Measurements from ENCODE around the gene ST14.

Gene ST14

DNA sequence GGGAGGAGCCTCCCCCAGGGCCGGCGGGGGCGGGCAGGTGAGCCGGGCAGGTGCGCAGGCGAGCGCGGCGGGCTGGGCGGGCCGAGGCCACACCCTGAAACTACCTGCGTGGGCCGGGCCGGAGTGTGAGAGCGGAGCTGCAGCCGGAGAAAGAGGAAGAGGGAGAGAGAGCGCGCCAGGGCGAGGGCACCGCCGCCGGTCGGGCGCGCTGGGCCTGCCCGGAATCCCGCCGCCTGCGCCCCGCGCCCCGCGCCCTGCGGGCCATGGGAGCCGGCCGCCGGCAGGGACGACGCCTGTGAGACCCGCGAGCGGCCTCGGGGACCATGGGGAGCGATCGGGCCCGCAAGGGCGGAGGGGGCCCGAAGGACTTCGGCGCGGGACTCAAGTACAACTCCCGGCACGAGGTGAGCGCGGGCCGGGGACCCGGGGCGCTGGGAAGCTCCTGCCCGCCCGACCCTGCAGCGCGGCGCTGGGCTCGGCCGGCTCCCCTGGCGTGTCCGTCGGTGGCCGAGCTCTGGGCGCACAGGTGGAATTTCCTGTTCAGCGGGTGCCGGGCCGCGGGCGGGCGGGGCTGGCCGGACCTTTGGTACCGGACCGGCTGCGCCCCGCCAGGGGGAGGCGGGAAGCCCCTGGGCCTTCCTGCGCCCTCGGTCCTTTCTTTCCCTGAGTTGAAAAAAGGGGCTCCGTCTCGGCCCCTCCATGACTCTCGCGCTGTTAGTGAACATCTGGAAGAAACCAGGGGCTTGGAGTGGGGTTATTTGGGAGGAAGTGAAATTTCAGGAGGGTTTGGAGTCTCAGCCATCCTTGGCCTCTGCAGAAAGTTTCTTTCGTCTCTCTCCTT lies at the start of gene ST14:
Gene ST14 (plus strand): TSS at position 126 of the 841 bp plus-strand sequence. CDS start 198 bp downstream, at position 324.
- peak in 1 of 2 donors; percentile 24 for DNase-seq

DNA sequence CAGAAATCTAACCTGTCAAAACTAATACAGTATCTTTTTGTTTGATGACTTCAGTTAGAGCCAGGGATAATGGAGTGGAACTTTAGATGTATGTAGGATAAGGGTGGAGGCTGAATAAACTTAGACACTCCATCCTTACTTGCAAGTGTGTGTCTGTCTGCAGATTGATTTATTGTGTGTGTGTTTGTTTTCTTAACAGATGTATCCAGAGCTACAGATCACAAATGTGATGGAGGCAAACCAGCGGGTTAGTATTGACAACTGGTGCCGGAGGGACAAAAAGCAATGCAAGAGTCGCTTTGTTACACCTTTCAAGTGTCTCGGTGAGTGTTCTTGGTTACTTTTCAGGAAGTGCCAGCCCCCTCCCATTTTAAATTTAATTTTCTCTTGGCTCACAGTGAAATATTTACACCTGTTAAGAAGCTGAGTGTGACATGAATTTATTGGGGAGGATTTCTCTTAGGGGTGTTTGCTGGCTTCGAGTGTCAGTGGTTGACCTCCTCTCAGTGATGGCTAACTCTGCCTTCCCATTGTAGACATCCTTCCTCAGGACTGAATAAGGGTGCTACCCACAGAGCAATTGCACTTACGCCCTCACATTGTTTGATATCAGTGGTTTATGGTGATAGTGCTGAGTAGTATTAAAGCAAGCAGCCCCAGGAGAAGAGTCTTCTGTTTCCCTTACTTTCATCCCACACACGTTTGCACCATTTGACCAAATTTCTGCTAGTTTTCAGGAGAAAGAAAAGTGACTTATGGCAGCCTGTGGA lies 49.1 kb upstream of the ST14 start:
- no peak for DNase-seq

DNA sequence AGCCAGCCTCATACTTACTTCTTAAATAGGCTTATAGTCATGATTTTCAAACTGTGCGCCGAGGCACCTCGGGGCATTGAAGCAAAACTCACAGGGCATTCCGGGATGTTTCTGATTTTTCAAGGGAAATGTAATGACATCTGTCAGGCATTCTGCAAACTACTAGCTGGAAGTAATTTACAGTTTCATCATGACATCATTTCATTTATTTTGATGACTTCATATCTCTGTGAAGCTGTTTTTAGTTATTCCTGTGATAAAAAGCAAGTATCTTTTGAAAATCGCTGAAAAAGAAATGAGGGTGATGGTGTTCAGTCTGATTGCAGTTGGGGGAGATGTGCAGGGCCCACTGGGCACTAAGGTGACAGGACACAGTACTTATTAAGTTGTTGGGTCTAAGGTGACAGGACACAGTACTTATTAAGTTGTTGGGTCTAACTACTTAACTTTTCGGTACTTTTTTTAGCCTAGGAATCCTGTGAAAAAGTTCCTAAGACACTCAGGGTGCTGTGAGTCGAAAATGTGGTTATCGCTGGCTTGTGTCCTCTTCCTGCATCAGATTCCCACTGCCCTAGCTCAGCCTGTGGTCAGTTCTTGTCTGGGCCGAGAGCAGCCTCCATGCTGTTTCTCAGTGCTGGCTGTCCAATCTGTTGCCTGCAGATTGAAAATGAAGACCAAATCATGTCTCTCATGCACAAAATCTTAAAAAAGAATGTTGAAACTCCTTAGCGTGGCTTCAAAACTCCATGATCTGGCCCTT lies 47.3 kb upstream of the ST14 start:
- no peak for DNase-seq

DNA sequence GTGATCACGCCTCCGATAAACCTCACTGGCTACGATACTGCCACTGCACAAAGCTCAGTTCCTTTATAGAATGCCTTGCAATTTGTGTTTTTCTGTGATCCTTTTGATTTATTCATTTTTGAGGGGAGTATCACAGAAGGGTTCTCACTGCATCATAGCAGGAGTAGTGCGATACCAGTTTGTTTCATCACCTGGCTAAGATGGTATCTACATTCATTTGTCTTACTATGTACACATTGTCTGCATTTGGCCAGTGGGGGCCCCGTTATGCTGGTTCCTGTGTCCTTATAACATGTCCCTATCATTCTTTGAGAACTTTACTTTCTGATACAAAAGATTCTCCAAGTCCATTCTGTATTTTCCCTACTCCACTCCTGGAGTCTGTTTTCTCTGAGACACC lies 45.3 kb upstream of the ST14 start:
- DNase-seq = no peak

DNA sequence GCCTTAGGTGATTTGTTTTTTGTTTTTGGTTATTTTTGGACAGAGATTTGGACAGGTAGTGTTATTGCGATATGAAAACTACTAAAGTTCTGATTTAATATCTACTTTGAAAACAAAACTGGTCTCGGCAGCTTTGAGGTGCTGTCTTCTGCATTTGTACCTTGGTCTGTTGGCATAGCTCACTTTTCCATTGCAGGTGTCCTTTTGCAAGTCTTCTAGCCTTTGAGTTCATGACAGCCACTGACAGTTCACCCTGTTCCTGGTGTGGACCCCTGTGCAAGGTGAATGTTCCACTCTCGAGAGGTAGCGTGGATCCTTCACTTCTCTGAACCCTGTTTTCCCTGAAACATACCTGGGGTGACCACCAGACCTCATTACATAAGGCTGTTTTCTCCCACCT lies 44.9 kb upstream of the ST14 start:
- no peak for DNase-seq

DNA sequence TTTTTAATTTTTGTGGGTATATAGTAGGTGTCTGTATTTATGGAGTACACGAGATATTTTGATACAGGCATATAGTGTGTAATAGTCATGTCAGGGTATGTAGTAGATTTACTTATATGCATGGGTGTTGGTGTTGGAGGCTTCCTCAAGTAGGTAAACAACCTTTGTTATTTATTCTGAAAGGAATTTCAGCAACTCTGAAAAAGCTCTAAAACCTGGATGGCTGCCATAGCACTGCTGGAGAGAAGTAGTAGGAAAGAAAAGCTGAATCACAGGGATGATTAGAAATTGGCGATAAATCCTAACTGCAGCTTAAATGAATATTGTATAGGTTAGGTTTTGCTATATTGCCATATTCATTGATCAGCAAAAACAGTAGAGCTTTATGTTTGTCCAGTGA lies 44.4 kb upstream of the ST14 start:
- no peak for DNase-seq

DNA sequence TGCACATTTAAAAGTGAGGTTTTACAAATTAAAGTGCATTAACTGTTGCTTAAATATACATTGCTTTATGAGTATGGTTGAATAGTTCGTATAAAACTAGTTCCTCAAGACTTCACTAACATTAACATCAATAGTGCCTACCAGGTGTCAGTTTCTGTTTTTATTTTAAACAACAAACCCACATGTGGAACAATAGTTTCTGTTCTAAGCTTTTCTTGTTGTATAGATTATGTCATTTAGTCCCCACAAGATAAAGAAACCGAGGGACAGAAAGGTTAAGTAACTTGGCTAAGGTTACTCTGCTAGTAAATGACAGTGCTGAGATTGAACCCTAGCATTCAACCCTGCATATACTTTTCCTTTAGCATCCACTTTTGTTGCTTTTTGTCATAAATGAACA lies 41.4 kb upstream of the ST14 start:
- no peak for DNase-seq

DNA sequence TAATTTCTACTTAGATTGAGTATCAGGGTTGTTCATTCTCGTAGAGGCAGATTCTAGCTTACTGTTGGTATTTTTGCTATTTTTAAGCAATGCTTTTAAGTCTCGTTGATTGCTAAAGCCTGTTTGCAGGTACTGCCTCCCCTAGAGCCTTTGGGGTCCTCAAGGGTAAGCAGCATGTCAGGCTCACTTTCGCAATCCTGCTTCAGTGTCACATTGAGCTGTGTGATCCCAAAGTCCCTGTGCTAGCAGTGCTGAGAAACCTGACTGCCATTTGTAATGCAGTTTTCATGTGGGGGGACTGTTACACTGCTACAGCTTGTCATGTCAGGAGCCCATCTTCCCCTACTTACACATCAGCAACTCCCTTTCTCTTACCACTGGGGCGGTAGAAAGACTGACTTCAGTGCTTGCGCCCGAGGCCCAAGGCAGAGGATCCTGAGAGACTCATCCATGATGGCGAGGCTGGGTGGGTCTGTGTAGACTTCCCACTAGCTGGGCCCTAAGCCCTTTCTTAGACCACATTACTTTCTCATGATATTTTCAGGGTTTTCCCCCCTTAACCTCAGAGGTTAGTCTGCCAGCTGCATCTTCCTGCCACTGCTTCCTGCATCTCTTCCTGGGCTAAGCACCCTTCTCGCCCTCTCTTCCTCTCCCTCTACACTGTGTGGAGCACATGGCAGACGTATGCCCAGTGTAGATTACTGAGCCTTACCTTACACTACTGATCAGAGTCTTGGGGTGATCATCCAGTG lies 40.8 kb upstream of the ST14 start:
- DNase-seq = peak; percentile 15 to 22

DNA sequence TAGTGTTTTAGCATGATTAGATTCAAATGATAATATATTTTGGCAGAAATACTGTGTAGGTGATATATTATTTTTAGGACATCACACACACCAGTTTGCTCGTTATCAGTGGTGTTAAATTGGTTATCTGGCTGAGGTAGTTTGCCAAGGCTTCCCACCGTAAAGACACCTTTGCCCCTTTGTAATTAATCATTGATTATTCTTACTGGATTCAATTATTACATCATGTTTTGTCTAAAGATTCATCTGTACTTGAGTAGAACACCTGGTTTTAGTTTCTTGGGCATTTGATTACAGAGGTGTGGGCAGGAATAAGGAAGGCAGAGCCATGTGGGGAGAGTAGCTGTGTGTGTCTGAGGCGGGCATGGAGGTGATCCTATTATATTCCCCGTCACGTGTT lies 39.5 kb upstream of the ST14 start:
- DNase-seq = no peak

DNA sequence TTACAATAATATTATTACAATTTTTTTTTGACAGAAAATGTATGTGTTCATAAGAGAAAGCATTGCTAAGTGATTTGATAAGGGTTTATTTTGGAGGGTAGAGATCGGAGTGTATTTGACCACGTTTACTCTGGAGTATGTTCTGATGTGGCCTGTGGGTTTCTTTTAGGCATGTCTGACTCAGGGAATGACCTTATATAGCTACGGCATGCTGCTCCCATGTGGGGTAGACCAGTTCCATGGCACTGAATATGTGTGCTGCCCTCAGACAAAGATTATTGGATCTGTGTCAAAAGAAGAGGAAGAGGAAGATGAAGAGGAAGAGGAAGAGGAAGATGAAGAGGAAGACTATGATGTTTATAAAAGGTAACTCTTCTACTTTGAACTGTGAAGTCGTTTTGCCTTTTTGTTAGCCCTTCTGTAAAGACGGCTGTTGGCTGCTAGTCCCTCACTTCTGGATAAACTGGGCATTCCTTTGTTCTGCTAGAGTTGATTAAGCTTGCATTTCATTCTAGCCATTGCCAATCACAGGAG lies 38.1 kb upstream of the ST14 start:
- DNase-seq = no peak

DNA sequence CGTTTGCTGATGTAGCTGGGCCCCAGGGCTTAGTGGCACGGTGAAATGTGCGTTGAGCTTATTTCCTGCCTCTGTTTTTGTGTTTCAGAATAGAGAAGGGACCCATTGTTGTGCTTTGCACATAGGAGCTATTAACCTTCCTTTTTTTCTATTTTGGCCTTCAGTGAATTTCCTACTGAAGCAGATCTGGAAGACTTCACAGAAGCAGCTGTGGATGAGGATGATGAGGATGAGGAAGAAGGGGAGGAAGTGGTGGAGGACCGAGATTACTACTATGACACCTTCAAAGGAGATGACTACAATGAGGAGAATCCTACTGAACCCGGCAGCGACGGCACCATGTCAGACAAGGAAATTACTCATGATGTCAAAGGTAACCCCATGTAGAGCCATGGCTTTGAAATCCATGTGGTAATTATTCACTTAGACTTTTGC lies 37.4 kb upstream of the ST14 start:
- DNase-seq = peak; percentile 29 to 46

DNA sequence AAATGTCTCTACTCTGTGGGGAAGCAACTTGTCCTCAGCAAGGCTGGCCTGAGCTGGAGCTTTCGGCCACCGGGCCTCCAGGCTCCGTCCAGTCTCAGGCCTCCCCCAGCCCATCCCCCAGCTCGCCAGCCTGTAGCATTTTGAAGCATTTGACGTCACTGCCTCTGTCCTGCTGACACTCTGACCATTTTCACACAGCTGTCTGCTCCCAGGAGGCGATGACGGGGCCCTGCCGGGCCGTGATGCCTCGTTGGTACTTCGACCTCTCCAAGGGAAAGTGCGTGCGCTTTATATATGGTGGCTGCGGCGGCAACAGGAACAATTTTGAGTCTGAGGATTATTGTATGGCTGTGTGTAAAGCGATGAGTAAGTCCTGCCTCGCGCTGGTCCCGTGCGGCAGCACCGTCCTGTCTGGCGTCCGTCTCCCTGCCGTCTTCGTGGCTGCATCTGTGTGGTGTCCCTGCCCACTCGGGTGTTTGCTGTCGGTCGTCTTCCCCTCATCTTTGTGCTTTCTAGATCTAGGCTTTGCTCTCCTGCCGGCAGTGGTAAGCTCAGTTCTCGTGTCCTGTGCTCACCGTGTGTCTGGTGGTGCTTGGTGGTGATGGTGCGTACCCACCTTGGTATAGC lies 36.1 kb upstream of the ST14 start:
- DNase-seq = no peak

DNA sequence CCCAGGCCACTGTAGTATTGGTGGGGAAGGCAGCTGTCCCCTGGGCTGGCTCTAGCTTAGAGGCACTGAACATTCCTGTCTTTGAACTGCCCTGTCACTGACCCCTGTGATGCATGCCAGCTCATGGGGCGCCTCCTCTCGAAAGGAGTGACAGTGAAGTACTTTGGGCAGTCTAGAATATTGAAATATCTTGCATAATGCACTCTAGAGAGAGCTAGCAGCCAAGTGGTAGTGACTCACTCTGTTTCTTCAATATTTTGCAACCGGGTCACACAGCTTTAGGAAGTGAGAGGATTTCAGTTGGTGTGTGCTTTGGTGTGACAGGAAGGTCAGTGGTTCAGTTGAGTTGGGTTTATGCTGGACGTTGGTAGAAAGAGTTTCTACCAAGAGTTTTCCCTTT lies 35.5 kb upstream of the ST14 start:
- no peak for DNase-seq

DNA sequence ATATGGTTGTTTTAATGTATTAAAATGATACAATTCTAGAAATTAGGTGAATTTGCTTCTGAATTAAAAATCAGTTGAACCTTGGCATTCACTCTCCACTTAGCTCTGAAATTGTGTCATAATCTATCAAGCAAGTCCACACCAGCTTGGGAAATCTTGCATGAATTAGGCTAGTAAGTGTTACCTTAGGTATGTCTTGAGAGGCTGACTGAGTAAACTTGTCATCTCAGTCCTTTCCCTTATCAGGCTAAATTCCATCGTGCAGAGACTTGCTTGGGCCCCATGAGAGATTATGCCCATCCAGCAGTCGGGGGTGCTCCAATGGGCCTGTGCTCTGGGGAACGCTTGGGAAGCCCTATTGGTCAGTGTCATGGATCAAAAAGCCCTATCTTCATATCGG lies 33.9 kb upstream of the ST14 start:
- no peak for DNase-seq

DNA sequence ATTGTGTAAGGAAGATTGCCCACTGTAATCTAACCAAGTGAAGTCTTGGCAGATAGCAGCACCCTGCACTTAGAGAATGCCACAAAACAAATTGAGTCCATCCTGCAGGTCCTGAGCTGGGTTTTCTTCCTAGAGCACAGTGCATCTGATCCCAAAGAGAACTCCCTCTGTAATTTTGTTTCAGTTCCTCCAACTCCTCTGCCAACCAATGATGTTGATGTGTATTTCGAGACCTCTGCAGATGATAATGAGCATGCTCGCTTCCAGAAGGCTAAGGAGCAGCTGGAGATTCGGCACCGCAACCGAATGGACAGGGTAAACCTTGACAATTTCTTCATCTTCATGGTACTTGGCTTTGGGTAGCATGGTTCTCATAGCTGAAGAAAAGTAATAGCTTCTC lies 33.1 kb upstream of the ST14 start:
- DNase-seq = no peak

DNA sequence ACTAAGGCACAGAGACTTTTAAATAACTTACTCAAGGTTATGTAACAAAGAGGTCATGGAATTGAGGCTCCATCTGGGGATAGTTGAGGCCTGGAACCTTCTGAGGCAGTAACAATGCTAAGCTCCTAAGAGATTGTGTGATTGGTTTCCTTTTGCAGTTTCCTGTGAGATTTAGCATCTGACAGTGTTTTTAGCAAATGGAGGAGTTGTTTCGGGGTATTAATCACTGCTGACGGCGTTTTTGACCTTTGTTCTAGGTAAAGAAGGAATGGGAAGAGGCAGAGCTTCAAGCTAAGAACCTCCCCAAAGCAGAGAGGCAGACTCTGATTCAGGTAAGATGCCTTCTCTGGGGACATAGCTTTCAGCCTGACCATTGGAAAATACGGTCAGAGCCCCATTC lies 32.1 kb upstream of the ST14 start:
- no peak for DNase-seq

DNA sequence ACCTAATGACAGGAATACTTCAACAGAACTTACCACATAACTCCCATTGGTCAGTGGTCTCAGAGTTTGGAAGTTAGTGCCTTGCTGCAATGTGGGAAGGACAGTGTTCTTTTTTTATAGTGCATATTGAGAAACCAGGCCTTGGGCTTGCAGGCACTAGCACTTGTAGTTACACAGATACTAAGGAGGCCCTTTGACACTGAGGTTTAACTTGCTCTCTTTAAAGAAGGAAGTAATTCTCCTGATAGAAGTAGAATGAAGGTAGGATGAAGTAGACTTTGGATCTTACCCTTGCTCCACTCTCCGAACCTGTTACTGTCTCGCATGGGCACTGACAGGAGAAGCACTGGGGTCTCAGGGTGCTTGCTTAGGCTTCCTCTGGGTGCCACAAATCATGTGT lies 31.0 kb upstream of the ST14 start:
- DNase-seq = no peak

DNA sequence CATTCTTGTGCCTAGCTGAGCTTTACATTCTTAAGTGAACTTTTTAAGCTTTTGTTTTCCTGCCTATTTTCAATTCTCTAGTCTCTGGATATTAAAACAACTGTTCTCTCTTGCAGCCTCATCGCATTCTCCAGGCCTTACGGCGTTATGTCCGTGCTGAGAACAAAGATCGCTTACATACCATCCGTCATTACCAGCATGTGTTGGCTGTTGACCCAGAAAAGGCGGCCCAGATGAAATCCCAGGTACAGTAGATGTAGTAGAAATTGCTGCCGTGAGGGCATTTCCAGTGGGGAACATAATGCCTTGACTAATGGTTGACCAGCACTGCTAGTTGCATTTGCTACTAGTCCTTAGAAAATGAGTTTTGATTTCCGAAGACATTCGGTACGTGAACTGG lies 29.7 kb upstream of the ST14 start:
- DNase-seq = no peak

DNA sequence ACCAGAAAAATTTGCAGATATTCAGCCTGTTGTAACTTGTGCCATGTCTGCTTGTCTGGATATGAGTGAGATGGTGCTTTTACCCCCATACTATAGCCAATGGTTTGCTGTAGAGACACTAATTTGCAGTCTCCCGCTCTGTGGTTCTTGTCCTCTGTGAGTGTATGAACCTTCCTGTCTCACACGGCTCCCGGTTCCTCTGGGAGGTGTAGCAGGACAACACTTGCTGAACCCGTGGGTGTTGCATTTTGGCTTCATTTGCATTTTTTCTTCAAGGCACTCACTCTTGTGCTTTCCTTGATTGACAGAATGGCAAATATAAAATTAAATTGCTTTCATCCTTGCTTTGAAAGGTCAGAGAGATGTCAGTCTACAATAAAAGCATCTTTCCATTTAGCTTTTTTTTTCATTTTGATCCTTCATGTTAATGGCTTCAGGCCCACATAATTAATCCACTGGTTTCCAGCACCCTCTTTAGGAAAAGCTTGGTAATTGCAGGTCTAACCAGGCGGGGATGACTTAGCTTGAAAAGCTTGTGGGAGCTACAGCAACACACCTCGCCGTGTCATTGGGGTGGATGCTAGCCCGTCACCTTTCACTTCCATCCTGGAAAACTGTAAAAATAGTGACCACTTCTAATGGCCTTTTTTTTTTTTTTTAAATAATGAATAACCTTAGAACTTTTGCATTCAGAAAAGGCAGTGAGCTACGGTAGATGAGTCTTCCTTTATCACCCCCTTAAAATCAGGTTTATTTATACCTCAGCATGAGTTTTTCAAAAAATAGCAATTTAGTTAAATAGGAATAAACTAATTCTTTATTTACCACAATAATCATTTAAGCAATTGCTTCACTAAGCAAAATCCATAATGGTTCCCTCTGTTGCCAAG lies 27.4 kb upstream of the ST14 start:
- peak; percentile 25 to 50 for DNase-seq

DNA sequence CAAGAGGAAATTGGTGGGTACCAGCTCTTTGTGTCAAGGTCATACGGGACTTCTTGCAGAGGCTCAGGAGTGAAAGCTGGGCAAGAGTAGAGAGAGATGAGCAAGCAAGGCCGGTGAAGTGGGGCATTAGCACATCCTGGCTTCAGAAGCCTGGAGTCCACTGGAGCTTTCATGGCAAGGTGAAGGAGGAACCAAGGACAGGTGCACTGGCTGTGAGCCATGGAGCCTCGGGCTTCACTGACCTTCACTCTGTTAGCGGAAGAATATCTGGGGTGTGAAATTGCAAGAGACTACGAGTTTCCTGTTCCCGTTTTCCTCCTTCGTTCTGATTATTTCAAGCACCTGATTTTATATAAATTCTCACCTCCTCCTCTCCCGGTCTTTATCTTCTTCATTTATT lies 25.9 kb upstream of the ST14 start:
- no peak for DNase-seq

DNA sequence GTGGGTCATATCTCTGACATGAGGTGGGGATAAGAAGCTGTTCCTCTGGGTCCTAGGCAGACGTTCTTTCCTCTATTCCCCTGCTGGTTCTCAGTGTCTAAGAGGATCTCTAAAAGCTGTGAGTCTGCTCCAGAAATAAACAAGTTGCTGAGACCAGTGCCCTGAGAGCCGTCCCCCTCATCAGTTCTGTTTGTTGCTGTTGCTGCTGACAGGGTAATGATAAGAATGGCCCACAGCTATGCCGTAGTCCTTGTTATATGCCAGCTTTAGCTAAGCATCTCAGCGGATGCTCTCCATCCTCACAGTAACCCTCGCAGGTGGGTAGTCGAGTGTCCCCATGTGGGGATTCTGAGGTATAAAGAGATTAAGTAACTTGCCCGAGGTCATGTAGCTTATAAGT lies 23.5 kb upstream of the ST14 start:
- DNase-seq = no peak

Measured in stimulated activated CD4-positive, alpha-beta T cell treated with anti-CD3 and anti-CD28 coated beads, Interleukin-2, amount 100 ng/mL, for 24 hours (primary cell).